GM19397 (cell line): Measurements from ENCODE around the gene ENPP6.
"Not testable (repeated sequence)": the region's sequence is repeated elsewhere in the genome, so short reads cannot be mapped to it uniquely, and the experiment has no call there.

Source experiments
- ATAC-seq: cut with Tn5 transposase; IDR thresholded peaks from one replicate; pipeline ENCODE4 v1.9.1; 2021; ENCODE audit warnings: mild to moderate bottlenecking, moderate library complexity; ENCODE audit not compliant: unreplicated experiment

Gene ENPP6

DNA sequence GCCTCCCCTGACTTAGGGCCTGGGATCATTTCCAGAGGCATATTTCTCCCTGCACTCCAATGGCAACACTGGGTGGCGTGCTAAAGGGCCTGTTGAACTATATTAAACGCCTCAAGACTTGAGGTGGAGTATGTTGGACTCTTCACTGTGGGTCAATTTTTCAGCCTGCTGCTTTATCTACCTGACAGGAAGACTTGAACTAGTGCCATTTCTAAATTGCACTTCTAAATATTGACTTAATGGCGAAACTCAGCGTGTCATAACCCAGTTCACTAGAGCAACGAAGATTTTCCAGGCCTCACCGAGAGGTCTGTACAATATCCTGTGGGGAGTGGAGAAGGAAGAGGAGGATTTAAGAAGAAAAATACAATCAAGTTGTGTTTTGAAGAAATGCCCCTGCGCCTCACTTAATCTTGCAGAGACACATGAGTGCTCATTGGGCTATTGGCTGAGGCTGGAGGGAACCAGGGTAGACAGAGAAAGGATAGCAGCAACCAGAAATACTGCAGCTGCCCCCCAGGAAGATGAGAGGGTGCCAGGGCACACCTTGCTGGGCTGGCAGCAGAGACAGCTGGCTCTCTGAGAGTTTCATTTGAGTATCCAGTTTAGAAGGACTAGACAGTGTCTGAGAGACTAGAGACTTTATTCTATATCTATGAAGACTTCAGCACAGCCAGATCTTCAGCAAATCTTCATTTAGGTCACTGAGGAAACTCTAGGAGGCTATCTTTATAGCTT lies 67.4 kb downstream of the ENPP6 start:
- no peak for ATAC-seq

GRCh38 chr4:184148738-184149637 lies 68.7 kb downstream of the ENPP6 start:
- no peak for ATAC-seq

DNA sequence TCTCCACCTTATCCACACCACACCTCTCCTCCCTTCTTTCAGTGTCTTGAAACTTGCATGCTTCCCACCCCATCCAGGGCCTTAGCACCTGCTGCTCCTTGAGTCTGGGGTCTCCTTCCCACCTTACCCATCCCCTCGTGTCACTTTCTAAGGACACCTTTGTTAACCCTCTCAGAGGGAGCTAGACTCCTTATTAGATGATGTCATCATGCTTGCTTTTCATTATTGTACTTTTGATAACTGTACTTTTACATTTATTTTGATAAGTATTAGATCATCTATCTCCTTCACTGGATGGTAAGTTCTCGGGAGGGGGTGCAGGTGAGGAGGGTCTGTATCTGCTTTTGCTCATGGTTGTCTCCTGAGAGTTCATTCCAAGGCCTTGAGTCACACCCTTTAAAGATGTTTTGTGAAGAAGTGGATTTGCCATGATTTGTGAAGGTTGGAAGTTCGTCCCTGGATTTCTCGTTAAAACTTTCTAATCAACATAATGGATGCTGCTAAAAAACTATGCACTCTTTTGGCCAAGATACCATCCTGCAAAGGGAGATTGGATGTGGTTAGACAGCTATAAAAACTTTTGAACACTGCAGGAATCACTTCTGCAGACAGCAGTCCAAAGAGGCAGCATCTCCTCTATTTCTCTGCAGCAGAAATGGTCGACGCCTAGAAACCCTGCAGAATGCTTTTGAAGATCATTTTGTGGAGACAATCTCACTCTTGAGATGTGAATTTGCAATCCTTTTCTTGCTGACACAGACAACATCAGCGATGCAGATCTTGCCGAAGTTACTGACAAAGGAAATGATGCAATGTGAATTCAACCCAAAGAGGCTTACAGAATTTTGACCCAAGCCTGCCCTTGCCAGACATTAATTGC lies 69.6 kb downstream of the ENPP6 start:
- no peak for ATAC-seq

GRCh38 chr4:184146951-184147350 lies 70.7 kb downstream of the ENPP6 start:
- ATAC-seq = no peak

GRCh38 chr4:184145596-184145995 lies 72.1 kb downstream of the ENPP6 start:
- no peak for ATAC-seq

DNA sequence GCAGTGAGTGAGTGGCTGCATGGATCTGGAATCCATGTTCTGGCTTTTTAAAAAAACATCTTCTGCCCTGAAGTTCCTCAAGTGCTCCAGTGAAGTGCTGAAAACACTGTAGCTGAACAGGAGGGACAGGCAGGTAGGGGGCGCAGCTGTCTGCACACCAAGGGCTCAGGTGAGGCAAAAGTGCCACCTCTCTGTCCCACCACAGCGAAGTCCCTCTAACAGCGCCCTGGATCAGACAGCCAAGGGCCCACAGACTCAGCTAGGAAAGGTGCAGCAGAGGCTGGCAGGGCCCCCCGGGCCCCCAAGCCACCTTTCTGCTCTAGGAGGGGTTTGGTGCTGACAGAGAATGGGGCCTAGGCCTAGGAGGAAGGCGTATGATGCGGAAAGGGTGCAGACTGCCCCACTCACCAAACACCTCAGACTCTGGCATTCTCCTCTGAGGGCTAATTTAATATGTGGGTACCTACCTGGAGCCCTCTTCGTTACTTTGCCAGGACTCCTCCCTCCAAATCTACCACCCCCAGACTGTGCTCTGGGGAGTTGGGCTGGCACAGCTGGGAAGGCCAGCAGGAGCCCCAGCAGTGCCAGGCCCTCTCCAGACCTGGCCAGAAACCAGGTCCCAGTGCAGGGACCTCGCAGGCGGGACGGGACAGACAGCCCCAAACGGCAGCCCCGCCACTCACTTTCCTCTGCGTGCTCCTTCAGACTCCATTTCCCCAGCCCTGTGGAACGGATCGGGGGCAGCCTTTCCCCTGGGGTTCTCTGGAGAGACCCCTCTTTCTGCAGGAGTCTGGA lies 73.7 kb downstream of the ENPP6 start:
- ATAC-seq = no peak

- no peak for ATAC-seq
Observed at GRCh38 chr4:184142121-184143000, 75.3 kb downstream of the ENPP6 start.

DNA sequence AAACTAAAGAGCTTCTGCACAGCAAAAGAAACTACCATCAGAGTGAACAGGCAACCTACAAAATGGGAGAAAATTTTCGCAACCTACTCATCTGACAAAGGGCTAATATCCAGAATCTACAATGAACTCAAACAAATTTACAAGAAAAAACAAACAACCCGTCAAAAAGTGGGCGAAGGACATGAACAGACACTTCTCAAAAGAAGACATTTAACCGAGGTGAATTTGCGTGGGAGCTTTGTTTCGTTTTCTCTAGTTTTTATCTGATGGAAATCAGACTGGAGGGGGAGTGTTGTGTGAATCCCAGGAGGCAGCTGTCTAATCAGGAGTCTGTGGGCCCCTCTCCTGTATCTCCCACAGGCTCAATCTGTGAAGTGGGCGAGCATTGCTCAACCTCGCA lies 76.8 kb downstream of the ENPP6 start:
- ATAC-seq = not testable (repeated sequence)

GRCh38 chr4:184136525-184136924 lies 81.1 kb downstream of the ENPP6 start:
- ATAC-seq = no peak

- ATAC-seq = no peak
Observed at GRCh38 chr4:184126800-184127199, 90.9 kb downstream of the ENPP6 start.

DNA sequence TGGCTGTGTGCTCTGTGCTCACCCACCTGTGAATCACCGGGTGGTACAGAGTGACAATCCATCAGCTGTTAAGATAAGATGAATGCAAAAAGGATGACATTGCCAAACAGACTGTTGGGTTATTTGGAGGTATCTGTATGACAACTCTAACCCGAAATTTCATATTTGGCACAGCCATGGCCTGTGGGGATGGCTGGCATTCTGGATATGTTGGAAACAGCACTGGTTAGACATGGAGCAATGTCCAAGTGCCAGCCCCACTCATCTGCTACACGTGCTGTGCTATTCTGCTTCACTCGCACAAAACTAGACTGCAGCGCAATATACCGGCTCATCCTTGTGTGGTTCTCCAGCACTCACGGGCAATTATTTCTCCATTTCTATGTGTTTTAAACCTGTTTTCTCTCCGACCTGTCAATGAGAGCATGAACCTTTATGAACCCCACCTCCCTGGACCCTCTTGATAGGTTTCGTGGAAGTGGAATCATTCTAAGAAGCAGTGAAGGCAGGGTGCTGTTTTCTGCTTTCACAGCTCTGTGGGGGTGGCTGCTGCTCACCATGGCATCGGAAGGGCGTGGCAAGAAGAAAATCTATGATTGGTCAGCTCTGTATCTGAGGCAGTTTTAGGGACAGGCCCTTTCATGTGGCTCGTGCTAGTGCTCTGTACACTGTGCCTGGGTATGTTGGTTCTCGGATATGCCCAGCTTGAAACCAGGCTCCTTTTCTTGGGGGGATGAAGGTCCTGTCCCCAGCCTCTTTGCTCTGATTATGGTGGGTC lies 94.9 kb downstream of the ENPP6 start:
- no peak for ATAC-seq

- ATAC-seq = no peak
Observed at GRCh38 chr4:184120549-184121127, 97.0 kb downstream of the ENPP6 start.

GRCh38 chr4:184117662-184118199 lies 99.9 kb downstream of the ENPP6 start:
- no peak for ATAC-seq

DNA sequence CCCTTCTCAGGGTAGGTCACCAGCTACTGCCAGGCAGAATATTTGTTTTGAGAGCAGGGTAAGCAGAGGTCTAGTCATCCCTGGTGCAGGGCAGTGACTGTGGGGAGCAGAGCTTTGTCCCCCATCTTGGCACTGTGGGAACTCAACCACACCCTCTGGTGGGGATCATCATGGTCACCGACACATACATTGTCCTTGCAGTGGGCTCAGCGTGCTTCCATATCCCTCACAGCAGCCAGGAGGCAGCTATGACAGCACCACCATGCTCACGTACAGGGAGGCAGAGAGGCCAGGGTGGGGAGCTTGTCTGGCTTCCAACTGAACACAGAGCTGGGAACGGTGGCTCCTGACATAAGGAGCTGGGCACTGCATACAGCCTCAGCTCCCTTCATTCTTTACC lies 102.3 kb downstream of the ENPP6 start:
- no peak for ATAC-seq

DNA sequence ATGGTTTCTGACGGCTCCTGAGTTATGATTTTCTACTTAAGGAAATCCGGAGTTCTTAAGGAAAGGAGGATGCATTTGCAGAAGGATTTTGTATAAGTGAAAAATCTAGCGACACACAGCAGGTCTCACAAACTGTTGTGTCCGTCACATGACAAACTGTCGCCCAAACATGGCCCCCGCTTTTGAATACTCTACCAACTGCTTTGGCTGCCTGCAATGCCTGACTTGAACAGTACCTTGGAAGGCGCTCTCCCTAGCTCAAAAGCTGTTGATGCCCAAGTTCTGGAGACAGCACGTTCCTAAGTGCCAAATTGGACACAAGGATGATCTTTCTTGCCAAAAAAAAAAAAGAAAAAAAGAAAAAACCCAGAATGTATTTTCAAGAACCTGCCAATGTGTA lies 103.2 kb downstream of the ENPP6 start:
- ATAC-seq = no peak

DNA sequence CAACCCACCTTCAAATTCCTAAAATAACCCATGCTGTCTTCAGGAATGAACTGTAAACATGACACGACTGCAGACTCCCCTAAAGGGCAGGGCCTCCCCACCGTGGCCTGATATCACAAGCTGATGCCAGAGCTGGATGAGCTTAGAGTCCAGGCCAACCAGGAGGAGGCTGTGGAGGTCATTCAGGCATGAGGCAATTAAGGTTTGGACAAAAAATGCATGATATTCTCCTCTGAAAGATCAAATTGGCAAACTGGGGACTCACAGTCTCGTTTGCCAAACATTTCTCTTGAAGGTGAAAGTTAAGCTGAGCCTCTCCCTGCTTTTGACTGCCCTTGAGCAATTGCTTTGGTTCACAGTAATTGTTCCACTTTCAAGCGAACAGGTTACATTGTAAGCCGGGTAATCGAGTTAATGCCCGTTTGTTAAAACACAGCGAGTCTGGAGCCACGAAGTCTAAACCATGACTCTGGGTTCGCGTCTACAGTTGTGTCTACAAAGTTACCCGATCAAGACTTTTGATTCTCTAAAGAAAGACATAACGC lies 105.6 kb downstream of the ENPP6 start:
- ATAC-seq = no peak

DNA sequence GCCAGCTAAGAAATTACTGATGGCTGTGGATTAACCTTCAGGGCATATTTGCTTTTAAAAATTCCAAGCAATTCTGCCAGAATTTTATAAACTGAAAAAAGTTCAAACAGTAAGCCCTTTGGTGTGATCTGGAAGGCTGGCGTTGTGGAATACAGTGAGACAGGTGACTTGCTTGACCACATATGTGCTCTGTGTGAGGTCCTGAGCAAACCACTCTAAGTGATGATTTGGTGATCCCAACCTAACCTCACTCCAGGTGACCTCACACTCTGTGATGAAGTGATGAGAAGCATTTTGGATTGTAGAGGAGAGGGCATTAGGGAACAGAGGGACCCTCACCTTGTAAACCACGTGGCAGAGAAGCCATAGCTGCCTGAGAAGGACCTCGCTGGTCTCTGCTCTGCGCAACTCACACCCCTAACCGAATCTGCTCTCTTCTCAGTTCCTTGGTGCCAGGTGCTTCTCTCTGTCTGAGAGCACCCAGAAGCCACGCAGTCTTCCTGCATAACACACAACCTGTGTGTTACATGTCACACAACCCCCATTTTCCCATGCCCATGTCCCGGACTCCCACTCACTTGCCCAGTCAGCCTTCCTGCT lies 106.3 kb downstream of the ENPP6 start:
- no peak for ATAC-seq
